NCI-H69 (cell line): ENCODE measurements around the gene APMAP.

Experiments used
- DNase-seq: peaks from one replicate; lab custom pipeline; 2025; lab: John Stamatoyannopoulos, UW

Gene APMAP

GRCh38 chr20:24987873-24988835 is 4.4 kb downstream of the APMAP start:
- DNase-seq, result peak; percentile 49

- peak; percentile 78 for DNase-seq
Observed at GRCh38 chr20:24987244-24987643, 5.3 kb downstream of the APMAP start.

- DNase-seq, result peak; percentile 68
Observed at GRCh38 chr20:24986436-24987015, 6.0 kb downstream of the APMAP start.

- DNase-seq, result peak; percentile 20
Observed at GRCh38 chr20:24985802-24986201, 6.7 kb downstream of the APMAP start.

- DNase-seq, result no peak
Observed at GRCh38 chr20:24984961-24985640, 7.5 kb downstream of the APMAP start.

GRCh38 chr20:24983896-24984295 is 8.7 kb downstream of the APMAP start:
- peak; percentile 79 for DNase-seq

GRCh38 chr20:24981790-24982189 is 10.8 kb downstream of the APMAP start:
- DNase-seq, result no peak

- no peak for DNase-seq
Observed at GRCh38 chr20:24981282-24981681, 11.3 kb downstream of the APMAP start.

- DNase-seq, result no peak
Observed at GRCh38 chr20:24980291-24981053, 12.1 kb downstream of the APMAP start.

- no peak for DNase-seq
Observed at GRCh38 chr20:24979036-24979960, 13.3 kb downstream of the APMAP start.

- no peak for DNase-seq
Observed at GRCh38 chr20:24978513-24978912, 14.0 kb downstream of the APMAP start.

- DNase-seq, result no peak
Observed at GRCh38 chr20:24977797-24978196, 14.8 kb downstream of the APMAP start.

- DNase-seq, result no peak
Observed at GRCh38 chr20:24977336-24977735, 15.2 kb downstream of the APMAP start.

GRCh38 chr20:24972341-24972740 is 20.2 kb downstream of the APMAP start:
- no peak for DNase-seq

GRCh38 chr20:24971376-24972101 is 21.0 kb downstream of the APMAP start:
- DNase-seq, result no peak

GRCh38 chr20:24970754-24971153 is 21.8 kb downstream of the APMAP start:
- DNase-seq, result no peak

- no peak for DNase-seq
Observed at GRCh38 chr20:24970030-24970553, 22.5 kb downstream of the APMAP start.

- DNase-seq, result no peak
Observed at GRCh38 chr20:24969186-24970029, 23.1 kb downstream of the APMAP start.

GRCh38 chr20:24968278-24968800 is 24.2 kb downstream of the APMAP start:
- peak; percentile 73 for DNase-seq
